ENCODE data around the gene PLEK.

PLEK gene

GRCh38 chr2:68416081-68416675 lies 51.1 kb downstream of the PLEK start:
- DNase-seq (ENCODE audit: low read depth) = no peak

- no peak for DNase-seq (ENCODE audit: low read depth)
Observed at GRCh38 chr2:68417926-68418325, 52.8 kb downstream of the PLEK start.

DNA sequence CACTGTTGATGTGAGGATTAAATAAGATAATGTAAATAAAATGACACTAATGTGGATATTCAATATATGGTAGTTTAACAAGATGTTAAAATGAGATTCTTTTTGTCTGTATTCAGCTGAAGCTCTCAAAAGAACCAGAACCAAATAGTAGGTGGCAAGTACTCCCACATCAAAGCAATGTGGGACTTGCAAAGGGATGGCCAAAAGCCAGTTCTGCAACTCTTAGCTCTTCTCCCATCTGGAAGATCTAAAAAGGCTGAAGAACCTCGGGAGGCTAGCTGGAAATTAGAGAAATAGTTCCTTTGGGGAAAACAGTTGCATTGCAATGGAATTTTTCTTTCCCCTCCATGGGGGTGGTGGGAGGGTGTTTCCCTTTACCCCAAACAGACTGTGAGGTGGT lies 53.3 kb downstream of the PLEK start:
- no peak for DNase-seq (ENCODE audit: low read depth)

GRCh38 chr2:68418855-68419254 lies 53.8 kb downstream of the PLEK start:
- no peak for DNase-seq (ENCODE audit: low read depth)

DNA sequence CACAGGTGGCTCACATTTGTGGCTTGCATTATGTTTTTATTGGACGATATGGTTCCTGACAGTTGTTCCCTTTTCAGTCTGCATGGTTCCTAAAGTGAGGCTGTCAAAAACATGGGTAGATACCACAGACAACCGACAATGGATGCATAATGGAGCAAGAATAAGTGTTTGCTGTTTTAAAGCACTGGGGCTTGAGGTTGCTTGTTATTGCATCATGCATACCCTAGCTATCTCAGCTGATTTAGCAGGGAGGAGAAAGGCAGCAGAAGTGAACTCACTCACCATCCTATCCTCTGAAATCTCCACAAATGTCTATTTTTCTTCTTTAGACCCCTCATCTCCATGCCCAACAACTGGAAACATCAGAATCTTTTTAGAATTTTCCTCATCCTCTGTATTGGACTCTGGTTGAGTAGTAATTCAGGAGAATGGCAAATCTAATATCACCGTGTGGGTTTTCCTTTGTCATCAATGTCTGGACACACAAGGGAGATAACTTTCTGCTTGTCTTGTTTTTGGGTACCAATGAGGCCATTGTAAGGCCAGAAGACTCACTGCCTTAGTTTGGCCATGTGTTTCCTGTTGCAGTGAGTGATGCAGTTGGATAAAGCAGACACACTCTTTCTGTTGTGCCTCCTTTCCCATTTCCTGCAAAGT lies 55.3 kb downstream of the PLEK start:
- no peak for DNase-seq (ENCODE audit: low read depth)

- no peak for DNase-seq (ENCODE audit: low read depth)
Observed at GRCh38 chr2:68423966-68424650, 59.0 kb downstream of the PLEK start.

DNA sequence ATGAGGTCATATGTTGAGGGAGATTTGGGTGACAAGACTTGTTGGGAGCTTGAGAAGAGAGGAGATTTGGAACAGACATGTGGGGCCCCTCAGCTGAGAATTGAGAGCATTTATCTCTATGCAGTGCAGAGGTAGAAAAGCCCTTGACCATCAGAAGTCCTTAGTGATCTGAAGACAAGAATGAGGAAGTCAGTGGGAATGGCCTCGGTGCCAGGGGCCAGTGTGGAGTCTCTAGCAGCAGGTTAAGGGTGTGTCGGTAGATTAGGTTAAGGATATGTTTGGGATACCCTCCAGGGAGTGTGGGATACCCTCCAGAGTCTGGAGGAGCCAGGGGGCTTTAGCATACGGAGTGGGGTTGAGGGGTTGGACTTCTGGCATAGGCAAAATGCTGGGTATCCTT lies 60.4 kb downstream of the PLEK start:
- no peak for DNase-seq (ENCODE audit: low read depth)

GRCh38 chr2:68426446-68426845 lies 61.4 kb downstream of the PLEK start:
- DNase-seq (ENCODE audit: low read depth) = no peak

- no peak for DNase-seq (ENCODE audit: low read depth)
Observed at GRCh38 chr2:68426848-68427579, 61.9 kb downstream of the PLEK start.

DNA sequence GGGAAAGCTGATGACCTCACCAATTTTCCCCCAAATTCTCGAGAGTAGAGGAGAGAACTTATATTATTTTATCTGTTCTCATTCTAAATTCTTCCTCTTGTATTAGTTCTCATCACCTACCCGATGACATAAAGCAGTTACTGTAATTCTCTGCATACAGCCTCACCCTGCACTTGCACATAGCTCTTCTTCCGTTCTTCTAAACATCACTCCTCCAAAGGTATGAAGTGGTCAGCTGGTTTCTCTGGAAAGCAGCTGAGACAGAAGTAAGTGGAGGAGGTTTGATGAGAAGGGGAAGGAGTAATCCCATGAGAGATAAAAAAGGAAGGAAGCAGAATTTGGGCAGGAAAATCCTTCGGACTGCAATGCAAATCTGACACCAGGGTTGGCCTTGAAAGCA lies 63.0 kb downstream of the PLEK start:
- DNase-seq (ENCODE audit: low read depth) = no peak

DNA sequence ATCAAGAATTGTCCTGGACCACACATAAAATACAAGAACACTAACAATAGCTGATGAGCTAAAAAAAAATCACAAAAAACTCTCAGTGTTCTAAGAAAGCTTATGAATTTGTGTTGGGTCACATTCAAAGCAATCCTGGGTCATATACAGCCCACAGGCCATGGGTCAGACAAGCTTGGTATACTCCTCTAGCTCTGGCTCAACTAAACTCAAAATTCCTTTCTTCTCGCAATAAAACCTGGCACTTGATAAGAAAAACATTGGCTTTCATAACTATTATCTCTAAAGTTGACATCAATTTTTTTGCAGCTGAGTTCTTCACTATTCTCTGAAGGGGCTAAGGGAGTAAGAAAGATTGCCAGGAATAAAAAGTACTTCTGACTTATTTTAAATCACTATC lies 63.7 kb downstream of the PLEK start:
- DNase-seq (ENCODE audit: low read depth) = no peak

DNA sequence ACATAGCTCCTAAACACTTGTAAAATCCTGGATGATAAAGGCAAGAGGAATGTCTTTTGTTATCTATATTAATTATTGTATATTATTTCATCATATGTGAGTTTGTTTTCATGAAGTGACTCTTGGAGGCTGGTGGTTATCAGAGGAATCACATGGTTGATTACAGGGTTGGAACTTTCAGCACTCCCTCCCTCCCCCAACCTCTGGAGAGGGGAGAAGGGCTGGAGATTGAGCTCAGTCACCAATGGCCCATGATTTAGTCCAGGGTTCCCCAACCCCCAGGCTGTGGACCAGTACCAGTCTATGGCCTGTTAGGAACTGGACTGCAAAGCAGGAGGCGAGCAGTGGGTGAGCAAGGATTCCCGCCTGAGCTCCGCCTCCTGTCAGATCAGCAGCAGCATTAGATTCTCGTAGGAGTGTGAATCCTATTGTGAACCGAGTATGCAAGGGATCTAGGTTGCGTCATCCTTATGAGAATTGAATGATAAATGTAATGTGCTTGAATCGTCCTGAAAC lies 64.3 kb downstream of the PLEK start:
- no peak for DNase-seq (ENCODE audit: low read depth)

DNA sequence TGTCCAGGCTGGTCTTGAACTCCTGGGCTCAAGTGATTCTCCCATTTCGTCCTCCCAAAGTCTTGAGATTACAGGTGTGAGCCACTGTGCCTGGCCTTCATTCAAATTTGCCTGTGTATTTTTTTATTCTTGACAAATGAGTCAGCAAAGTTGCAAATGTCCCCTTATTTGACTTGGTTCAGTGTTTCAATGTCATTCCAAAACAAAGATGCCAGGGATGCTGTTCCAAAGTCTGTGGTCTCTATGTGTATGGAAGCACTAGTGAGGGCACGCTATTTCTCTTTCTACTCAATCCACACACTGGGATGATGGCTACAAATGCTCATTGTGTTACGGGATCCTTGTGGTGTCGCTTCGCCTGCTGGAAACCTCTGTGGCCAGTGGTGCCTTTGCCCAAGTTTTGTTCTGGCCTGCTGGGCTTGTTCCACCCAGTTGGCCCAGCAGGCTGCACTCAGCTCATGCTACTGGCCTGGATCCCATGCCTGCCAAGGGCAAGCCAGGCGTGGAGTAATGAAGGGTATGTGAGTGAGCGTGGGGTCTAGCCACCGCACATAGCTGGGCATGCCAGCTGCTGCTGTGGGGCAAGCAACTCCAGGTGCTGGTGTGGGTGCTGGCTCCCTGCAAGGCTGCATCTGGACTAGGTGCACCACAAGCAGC lies 66.4 kb downstream of the PLEK start:
- no peak for DNase-seq (ENCODE audit: low read depth)

DNA sequence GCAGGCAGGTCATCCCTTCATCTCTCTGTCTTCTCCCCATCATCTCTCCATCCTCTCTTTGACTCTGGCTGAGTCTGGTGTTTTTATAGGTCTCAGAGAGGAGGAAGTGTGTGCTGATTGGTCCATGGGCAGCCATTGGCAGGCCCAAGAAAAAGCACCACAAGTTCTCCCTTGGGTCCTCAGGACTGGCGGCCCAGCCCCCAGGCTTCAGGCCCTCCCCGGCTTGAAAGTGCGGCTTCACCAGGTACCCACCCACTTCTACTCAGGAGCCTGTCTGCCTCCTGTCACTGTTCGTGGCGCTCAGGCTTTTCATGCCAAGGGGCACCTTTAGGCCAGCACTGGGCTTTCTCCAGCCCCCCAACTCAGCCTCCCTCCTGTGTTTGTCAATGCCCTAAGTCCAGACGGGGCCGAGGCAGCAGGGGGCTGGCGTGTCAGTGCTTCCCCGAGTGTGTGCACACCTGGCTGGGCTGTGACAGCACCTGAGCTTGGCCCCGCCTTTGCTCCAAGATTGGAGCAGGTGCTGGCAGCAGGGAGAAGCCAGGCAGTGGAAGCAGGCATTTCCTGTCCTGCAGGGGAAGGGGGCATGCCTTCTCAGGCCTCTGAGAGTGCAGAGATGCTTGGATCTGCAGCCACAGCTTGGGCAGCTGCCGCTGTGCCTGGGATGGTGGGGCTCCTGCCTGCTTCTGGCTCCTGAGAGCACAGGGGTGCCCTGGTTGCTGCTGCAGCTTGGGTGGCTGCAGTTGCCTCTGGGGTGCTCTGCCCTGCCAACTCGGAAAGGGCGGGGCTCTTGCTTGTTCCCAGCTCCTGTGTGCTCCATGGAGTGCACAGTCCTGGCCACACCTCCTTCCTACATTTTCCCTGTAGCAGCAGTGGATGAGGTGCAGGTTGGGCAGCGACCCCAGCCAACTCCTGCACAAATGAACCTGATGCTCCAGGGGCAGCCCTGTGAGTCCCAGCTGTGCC lies 67.9 kb downstream of the PLEK start:
- DNase-seq (ENCODE audit: low read depth) = no peak

- no peak for DNase-seq (ENCODE audit: low read depth)
Observed at GRCh38 chr2:68434981-68435380, 69.9 kb downstream of the PLEK start.

DNA sequence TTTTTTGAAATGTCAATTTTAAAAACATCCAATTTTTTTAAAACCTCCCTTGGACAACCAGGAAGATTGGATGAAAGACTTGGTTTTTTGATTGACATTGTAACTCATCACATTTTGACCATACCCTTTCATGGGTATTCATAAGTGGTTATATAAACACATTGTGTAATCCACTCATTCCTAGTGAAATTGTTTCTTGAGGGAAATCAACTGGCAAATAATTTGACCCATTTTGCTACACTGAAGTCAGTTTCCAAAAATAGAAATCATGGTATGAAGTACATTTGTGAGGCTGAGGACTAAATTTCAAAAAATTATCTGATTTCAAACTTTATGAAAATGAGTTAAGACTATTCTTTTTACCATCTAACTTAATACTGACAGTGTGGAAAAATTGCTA lies 70.5 kb downstream of the PLEK start:
- DNase-seq (ENCODE audit: low read depth) = peak; percentile 49

- no peak for DNase-seq (ENCODE audit: low read depth)
Observed at GRCh38 chr2:68436270-68436669, 71.2 kb downstream of the PLEK start.

DNA sequence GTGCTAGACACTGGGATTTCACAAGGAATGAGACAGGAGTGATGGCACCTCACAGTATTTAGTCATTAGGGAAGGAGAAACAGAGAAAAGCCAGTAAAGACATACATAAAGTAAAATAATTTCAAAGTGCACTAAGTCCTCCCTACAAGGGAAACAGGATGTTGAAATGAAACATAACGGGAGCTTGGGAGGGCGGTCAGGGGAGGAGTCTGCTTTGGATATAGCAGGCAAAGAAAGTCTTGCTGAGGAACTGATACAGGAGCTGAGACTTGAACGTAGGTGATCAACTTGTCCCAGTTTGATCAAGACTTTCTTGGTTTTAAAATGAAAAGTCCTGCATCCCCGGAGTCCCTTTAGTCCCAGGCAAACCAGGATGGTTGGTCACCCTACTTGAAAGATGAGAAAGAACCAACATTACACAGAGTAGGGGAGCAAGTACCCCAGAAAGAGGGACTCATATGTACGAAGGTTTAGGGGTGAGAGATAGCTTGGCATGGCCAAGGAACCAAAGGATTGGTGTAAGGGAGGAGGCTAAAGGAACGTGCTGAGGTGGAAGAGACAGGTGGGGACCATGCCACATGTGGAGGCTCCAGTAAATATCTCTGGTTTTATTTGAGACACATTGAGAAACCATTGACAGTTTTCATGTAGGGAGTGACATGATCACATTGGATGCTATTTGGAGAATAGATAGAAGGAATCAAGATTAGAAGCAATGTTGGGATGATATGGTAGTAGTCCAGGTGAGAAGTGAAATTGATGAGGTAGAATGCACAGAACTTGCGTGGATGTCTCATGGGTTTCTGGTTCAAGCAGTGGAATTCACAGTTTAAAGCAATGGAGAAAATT lies 73.6 kb downstream of the PLEK start:
- DNase-seq (ENCODE audit: low read depth) = no peak

- DNase-seq (ENCODE audit: low read depth) = peak; percentile 81
Observed at GRCh38 chr2:68441179-68441993, 76.3 kb downstream of the PLEK start.

Data from stromal cell of bone marrow (primary cell).